ENCODE data around the gene NHP2.

GRCh38 chr5:178149199-178149932, 4.3 kb downstream of the NHP2 start:
- TF ChIP-seq RAD21 (conservative IDR thresholded peaks at IDR 0.05 in 1 of 2, IDR thresholded peaks at IDR 0.05 in 1 of 2) (no peak), CBX2 (IDR thresholded peaks at IDR 0.05; ENCODE audit: borderline replicate concordance, low read depth) (no peak), KDM5A (IDR thresholded peaks at IDR 0.05) (no peak), POLR2A (IDR thresholded peaks at IDR 0.05; ENCODE audit: low read length) (no peak), MYC (IDR thresholded peaks at IDR 0.05; ENCODE audit: borderline replicate concordance, low read length) (no peak), JUNB (IDR thresholded peaks at IDR 0.05) (no peak), EP300 (IDR thresholded peaks at IDR 0.05) (no peak), HMGXB4 (CRISPR knock-in tag; IDR thresholded peaks at IDR 0.05; ENCODE audit: borderline replicate concordance) (no peak), RCOR1 (IDR thresholded peaks at IDR 0.05; ENCODE audit: low read depth, low read length) (no peak), RFX5 (IDR thresholded peaks at IDR 0.05) (no peak), ZSCAN20 (CRISPR knock-in tag; IDR thresholded peaks at IDR 0.05) (no peak), JUN (IDR thresholded peaks at IDR 0.05) (no peak)
- TF ChIP-seq, protein P1, sequence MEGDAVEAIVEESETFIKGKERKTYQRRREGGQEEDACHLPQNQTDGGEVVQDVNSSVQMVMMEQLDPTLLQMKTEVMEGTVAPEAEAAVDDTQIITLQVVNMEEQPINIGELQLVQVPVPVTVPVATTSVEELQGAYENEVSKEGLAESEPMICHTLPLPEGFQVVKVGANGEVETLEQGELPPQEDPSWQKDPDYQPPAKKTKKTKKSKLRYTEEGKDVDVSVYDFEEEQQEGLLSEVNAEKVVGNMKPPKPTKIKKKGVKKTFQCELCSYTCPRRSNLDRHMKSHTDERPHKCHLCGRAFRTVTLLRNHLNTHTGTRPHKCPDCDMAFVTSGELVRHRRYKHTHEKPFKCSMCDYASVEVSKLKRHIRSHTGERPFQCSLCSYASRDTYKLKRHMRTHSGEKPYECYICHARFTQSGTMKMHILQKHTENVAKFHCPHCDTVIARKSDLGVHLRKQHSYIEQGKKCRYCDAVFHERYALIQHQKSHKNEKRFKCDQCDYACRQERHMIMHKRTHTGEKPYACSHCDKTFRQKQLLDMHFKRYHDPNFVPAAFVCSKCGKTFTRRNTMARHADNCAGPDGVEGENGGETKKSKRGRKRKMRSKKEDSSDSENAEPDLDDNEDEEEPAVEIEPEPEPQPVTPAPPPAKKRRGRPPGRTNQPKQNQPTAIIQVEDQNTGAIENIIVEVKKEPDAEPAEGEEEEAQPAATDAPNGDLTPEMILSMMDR (IDR thresholded peaks at IDR 0.05), result no peak
- TF ChIP-seq, protein P2, sequence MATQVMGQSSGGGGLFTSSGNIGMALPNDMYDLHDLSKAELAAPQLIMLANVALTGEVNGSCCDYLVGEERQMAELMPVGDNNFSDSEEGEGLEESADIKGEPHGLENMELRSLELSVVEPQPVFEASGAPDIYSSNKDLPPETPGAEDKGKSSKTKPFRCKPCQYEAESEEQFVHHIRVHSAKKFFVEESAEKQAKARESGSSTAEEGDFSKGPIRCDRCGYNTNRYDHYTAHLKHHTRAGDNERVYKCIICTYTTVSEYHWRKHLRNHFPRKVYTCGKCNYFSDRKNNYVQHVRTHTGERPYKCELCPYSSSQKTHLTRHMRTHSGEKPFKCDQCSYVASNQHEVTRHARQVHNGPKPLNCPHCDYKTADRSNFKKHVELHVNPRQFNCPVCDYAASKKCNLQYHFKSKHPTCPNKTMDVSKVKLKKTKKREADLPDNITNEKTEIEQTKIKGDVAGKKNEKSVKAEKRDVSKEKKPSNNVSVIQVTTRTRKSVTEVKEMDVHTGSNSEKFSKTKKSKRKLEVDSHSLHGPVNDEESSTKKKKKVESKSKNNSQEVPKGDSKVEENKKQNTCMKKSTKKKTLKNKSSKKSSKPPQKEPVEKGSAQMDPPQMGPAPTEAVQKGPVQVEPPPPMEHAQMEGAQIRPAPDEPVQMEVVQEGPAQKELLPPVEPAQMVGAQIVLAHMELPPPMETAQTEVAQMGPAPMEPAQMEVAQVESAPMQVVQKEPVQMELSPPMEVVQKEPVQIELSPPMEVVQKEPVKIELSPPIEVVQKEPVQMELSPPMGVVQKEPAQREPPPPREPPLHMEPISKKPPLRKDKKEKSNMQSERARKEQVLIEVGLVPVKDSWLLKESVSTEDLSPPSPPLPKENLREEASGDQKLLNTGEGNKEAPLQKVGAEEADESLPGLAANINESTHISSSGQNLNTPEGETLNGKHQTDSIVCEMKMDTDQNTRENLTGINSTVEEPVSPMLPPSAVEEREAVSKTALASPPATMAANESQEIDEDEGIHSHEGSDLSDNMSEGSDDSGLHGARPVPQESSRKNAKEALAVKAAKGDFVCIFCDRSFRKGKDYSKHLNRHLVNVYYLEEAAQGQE (IDR thresholded peaks at IDR 0.05), result no peak

All from A549 (cell line).